ENCODE data around the gene CLEC3B.

The CLEC3B gene

DNA sequence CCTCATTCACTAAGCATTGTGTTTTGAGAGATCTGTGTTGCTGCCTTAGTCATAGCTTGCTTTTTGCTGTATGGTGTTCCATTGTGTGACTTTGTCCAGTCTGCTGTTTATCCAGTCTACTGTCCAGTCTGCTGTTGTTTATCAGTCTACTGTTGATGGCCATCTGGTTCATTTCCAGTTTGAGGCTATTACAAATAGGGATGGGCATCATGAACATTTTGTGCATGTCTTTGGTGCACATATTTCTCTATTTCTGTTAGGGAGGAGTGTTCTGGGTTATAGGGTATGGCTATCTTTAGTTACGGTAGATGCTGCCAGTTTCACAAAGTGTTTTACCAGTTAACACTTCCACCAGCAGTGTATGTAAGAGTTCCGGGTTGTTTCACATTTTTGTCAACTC lies 22.2 kb upstream of the CLEC3B start:
- DNase-seq: peak; percentile 44

DNA sequence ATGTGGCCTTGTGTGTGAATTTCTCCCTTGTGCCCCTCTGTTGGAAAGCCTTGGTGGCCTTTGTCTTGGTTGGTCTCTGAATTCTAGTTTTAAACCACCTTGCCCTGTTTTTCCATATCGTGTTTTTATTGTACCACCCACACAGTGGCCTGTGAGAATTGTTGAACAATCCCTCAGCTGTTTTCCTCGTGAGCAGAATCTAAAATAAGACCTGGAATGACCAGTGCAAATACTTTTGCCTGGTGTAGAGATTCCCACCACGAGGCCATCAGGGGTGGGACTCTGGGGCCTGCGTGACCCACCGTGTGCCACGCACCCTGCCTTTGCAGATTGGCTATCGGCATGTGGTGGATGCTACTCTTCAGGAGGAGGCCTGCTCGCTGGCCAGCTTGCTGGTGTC lies 19.0 kb upstream of the CLEC3B start:
- no peak for DNase-seq

DNA sequence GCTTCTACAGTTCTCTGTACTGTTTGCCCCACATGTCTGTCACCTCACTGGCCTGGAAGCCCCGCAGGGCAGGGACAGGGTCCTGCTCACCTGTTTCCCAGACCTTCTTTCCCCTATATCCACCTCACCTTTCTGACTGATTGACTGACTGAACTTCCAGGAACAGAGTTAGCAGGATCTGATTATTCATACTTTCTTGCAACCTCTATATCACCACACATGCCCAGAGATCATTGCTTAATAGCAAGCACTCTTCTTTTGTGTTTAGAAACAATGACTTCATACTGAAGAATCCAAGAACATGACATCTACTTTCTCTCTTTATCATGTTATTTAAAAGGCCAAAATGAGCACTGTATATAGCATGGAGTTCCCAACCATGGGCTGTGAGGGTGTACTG lies 18.0 kb upstream of the CLEC3B start:
- DNase-seq: no peak

DNA sequence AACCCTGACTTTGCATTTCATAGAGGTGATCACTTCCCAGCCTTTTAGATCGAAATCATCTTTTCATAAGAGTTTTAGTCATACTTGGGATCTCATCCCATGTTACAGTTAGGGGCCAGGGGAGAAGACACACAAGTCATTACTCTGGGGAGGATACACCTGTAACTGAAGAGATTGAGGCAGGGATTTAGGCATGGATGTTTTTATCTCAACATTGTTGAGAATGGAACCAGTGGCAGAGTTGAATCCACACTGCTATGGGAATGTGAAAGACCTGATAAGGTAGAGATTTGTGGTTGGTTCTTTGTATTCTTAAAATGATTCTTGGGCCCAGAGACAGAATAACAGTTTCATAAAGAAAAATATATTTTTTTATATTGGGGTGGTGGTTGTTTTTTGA lies 16.2 kb upstream of the CLEC3B start:
- DNase-seq: no peak

DNA sequence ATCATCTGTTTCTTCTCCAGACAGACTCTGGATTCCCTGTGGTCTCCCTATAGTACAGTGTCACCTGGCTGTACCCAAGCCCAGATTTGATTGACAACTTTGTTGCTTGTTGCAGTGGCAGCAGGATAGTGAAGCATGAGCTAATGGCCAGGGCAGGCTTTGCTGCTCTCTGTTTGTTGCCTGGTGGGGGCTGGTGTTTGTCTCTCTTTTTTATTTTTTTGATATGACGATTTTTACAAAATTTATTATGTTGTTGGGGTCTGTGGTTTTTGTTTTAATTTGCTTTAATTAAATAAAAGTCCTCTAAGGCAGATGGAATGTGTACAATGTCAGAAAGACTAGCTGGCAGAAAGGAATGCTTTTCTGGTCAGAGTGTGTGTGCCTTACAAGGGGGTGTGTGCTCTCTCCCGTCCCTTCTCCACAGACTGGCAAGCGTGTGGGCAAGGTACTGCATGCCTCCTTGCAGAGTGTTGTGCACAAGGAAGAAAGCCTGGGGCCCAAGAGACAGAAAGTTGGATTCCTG lies 15.2 kb upstream of the CLEC3B start:
- no peak for DNase-seq

DNA sequence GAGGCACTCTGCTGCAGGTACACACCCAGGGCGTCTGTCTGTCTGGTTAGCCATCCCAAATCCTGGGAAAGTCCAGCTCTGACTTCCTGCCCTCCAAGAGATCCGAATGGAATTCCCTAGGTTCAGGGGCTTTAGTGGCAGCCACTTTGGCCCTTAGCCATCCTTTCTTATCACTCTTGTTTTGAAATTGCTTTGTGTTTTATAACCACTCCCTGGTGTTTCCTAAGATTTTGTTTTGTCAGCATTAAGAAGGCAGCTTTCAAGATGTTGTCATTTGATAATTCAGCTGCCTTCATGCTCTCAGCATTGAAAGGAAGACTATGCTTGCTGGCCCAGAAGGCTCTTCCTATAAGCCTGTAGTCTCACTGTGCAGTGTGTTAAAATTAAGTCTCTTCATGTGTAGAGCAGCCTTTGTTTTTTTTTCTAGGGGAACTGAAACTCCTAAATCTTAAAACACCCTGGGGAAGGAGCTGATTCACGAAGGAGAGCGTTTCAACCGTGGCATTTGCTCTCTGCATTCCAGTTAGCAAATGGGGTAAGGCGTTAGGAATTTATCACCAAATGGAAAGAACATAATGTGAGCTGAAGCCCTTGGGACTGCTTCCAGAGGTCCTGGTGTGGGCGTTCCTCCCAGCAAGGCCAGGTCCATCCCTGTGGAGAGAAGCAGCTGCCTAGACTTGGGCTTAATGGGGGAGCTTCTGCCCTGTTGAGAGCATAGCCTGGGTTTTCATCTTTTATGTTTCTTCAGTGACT lies 14.2 kb upstream of the CLEC3B start:
- DNase-seq: peak; percentile 88

DNA sequence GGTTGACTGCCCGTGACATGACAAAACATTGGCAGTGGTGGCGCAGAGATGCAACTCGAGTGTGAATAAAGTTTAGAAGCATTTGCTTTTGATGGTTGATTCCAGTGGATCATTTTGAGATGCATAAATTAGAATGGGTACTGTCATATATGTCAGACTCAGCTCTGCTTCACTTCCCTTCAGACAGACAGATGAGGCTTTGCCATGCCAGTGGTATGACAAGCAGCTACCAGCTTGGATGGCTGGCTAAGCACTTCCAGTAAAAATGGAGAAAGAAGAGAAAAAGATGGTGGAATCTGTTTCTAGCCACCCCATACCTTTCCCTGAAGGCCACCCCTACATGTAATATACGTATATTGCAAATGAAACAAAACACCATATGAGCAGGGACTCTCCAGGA lies 13.5 kb upstream of the CLEC3B start:
- DNase-seq: no peak

DNA sequence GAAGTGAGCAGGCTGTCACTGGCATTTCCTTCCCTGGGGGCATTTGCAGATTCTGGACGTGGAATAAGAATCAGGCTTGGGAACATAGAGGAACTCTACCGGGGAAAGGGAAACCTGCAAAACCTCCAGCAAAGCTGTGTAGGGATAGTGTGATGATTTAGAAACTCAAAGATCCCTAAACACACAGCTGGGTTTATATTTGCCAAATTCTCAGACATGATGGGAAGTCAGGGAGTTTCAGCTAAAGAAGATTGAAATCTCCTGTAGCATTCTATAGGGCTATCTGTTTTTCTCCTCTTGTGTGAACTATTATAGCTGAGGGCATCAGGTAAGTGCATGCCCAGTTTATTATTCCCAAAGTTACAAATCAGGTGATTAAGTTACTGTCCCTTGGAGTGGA lies 9.2 kb upstream of the CLEC3B start:
- no peak for DNase-seq

DNA sequence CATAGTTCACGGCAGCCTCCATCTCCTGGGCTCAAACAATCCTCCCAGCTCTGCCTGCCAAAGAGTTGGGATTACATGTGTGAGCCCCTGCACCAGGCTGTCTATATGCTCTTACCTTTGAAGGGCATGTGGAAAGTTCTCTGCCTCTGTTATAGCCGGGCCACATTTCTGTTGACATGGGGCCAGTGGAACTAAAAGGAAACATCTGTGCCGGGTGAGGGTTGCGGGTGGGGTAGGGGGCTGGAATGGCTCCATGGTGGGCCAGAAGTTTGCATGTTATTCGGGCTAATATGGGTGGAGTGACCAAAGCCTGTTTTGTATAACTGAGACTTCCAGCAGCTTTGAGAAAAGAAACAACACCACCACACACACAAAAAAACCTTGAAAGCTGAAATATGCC lies 8.3 kb upstream of the CLEC3B start:
- DNase-seq: no peak

DNA sequence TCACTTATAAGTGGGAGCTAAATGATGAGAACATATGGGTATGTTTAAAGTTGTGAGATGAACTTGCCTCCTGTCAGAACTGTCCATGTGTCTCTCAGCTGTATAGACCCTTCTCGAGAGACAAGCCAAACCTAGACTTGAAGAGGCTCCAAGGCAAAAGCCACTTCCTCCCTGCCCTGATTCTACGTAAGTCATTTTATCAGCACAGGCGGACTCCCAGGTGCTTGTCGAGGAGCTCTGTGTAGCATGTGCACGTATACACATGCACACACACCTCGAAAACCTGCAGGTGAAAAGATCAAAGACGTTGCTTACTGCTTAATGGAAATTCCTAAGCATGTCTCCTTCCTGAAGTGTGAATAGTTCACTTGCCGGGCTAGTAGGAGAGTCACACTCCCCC lies 5.6 kb upstream of the CLEC3B start:
- no peak for DNase-seq

DNA sequence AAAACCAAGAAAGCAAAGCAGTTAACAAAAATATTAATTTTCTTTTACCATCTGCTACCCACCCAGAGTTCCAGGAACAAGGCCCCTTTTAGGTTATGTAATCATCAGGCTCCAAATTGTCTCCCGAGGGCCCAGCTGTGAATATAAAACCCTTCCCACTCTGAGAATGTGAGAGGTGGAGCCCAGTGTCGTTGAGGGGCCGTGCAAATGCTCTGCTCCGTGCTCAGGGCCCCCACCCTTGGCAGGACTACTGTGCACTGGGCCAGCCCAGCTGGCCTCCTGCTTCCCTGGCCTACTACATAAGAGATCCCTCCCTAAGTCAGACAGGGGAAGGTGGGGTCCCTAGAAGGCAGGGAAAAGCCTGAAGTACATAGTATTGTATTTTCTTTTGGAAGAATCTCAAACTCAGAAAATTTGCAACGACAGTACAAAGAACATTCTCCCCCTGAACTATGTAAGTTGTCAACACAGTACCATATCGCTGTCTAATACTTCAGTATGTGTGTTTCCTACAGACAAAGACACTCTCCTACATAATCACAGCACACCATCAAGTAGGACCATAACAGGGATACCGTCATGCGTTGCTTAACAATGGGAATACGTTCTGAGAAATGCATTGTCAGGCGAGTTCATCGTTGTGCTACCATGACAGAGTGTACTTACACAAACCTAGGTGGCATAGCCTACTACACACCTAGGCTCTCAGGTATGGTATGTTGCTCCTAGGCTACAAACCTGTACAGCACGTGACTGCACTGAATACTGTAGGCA lies 4.4 kb upstream of the CLEC3B start:
- DNase-seq: no peak

DNA sequence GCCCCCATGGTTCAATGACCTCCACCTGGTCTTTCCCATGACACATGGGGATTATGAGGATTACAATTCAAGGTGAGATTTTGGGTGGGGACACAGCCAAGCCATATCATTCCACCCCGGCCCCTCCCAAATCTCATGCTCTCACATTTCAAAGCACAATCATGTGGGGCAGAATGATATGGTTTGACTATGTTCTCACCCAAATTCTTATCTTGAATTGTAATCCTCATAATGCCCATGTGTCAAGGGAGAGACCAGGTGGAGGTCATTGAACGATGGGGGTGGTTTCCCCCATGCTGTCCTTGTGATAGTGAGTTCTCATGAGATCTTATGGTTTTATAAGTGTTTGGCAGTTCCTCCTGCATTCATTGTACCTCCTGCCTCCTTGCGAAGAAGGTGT lies 2.4 kb upstream of the CLEC3B start:
- no peak for DNase-seq

DNA sequence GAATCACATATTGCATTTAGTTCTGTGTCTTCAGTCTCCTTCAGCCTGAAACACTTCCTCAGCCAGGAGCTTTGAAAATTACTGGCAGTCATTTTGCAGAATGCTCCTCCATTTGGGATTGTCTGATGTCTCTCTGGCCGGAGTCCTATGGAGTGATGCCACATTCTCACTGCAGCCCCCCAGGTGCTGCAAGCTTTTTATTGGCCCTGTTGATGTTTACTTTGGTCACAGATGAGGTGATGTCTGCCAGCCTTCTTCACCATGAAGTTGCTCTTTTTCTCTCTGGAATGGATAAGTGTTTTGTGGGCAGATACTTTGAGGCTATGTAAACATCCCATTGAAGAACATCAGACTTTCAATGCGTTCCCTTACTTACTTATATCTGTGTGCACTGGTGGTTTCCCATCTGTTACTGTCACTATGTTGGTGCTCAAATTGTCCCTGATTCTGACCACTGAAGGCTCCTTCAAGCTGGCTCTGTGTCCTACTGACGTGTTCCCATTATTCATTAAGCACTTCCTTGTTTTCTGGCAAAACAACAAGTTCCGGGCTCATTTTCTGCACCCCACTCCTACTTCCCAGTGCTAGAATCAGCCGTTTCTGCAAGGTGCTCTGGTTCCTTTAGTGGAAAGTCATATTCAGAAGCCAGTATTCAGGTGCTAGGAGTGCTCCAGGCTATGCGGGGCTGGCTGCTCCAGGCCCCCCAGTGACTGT lies 1.4 kb upstream of the CLEC3B start:
- no peak for DNase-seq

DNA sequence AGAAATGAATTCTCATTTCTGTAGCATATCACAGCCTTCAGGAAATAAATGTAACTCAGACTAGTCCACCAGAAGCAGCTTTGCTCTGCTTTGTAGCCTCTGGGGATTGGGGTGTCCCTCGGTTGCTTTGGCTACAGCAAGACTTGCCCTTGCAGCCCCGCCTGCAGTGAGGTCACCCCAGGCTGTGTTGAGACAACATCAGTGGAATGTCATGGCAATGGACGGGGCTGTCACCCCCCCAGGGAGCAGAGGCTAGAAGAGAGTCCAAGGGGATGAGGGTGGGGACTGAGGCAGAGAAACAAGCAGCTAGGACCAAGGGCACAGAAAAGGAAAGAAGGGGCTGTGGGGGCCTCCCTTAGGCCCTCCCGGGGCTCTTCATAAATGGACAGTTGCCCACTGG lies 854 bp downstream of the CLEC3B start:
- DNase-seq: no peak

DNA sequence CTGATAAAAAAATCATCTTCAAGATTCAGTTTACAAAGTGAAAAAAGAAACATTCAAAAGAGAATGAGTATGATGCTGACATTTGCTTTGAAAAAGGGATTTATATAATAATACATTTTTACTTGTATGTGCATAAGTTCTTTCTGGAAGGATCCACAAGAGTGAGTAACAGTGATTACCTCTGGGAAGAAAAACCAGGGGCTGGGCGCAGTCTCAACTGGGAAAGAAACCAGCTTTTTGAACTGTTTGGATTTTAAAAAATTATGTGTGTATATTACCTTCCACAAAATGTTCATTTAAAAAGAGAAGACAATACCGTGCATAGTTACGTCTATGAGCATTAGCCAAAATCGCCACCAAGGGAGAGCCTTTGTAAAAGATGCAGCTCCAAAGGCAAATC lies 1.3 kb downstream of the CLEC3B start:
- no peak for DNase-seq

DNA sequence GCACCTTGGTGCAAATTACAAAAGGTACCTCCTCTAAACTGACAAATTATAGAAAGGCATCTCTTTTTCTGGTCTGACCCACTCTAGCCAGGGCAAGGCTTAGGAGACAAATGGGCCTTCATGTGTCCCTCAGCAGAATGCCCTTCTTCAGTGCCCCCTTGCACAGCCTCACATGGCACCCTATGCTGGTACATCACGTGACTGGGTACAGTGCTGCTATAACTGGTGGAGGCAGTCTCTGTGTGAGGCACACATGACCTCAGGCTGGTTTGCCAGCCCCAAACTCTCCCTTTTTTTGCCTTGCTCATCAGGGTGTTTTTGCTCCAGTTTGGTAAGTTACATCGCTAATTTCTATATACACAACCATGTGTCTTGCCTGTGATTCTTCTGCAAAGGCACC lies 3.1 kb downstream of the CLEC3B start:
- no peak for DNase-seq

DNA sequence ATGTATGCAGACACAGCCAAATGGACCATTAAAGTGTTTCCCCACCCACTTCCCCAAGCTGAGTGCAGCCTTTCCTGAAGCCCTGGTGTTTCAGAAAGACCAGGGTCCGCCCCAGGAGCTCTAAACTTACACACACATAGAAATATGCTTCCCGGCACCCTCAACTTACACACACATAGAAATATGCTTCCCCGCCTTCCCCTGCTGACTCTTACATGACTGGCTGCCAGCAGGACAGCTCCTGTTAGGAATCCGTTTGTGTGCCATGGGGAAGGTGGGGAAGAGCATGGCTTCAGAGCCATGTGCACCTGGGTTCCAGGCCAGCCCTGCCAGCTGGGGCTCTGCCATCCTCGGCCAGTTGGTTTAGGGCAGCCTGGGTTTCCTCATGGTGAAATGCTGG lies 3.6 kb downstream of the CLEC3B start:
- no peak for DNase-seq

DNA sequence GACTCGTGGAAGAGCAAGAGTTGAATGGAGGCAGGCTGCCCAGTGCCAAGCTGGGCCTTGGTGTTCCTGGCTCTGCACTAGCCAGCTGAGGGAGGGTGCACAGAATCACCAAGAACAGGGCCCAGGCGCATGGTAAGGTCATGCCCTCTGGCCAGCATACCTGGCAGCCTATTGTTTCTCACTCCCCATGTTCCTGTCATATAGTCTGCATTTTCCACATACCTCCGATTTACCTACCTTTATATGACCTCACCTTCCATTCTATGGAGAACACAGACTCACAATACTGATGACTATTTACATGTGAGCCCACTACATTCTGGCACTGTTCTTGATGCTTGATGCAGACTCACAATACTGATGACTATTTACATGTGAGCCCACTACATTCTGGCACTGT lies 5.4 kb downstream of the CLEC3B start:
- DNase-seq: no peak

DNA sequence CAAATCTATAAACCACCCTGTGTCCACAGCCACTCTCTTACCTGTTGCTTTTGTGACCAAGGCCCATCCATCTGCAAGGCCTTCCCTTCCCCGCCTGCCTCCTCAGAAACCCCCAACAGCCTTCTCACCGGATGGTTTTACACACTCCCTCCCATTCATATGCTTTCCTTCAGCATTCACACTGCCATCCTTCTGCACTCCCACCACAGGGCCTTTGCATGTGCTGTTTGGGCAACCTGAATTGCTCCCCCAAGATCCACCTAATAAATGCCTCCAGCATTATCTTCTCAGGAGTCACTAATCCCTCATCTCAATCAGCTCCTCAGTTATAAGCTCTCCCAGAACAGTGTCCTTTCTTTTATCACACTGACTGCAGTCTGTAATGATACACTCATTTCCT lies 6.0 kb downstream of the CLEC3B start:
- no peak for DNase-seq

DNA sequence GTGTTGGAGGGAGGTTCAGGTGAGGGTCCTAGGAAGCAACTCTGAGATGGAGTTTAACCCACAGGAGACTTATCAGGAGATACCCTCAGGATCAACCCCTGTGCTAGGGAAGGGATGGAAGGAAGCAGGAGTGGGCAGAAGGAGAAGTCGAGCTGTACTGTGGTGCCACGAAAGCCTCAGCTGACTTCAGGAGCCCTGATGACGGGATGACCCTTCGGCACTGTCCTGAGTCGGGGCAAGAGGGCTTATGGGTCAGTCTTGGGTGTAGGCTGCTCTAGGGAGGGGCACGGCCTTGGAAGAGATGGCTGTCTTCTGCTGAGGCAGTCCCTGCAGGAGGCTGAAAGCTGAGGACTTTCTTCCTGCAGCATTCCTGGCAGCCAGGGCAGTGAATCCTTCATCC lies 7.7 kb downstream of the CLEC3B start:
- DNase-seq: no peak

DNA sequence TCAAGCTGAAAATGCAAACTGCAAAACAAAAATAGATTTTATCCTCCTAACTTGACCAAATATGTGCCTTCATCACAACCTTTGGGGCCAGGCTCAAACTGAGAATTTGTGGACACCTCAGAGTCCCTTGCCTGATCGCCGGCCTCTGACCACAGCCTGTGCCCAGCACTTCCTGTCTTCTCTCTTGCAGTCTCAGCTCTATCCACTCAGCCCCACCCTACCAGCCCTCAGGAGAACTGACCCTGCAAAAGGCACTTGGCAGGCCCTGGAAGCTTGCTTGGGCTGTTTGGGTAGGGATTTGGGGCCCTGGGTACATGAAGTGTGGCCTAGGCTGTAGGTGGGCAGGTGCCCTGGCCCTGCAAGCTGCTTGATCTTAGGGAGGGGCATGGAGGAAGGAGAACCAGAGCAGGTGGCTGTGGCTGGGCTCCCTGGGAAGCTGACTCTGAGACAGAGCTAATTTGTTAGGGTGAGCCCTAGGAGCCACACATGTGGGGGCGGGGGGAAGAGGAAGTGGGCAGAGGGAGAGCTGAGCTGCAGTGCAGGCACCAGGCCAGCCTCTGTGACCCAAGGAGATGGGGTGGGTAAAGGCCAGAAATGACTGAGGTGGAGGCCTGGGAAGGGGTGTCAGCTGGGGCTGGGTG lies 8.6 kb downstream of the CLEC3B start:
- DNase-seq: peak; percentile 90

DNA sequence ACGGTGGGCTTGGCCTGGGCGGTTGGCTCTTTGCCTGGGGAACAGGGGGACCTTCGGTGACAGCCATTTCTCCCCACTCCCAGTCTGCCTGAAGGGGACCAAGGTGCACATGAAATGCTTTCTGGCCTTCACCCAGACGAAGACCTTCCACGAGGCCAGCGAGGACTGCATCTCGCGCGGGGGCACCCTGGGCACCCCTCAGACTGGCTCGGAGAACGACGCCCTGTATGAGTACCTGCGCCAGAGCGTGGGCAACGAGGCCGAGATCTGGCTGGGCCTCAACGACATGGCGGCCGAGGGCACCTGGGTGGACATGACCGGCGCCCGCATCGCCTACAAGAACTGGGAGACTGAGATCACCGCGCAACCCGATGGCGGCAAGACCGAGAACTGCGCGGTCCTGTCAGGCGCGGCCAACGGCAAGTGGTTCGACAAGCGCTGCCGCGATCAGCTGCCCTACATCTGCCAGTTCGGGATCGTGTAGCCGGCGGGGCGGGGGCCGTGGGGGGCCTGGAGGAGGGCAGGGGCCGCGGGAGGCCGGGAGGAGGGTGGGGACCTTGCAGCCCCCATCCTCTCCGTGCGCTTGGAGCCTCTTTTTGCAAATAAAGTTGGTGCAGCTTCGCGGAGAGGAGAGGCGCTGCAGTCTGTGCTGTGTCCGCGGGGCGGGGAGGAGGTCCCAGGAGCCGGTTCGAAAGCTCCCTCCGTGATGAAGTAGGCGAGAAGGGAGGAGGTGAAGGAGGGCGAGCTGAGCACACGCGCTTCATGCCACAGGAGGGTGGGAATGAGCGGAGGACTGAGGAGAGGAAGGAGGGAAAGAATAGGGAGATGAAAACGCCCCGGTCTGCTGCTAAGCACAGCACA lies 9.6 kb downstream of the CLEC3B start:
- DNase-seq: no peak

Measured in MV-4-11 (cell line).